Keratinocyte (primary cell): ENCODE results near the gene COL6A5.
"Not testable (repeated sequence)": the region's sequence is repeated elsewhere in the genome, so short reads cannot be mapped to it uniquely, and the experiment has no call there.

Experiments
- CTCF ChIP-seq, 3 experiments: IDR thresholded peaks in 1 of 3; conservative IDR thresholded peaks in 1 of 3; optimal IDR thresholded peaks in 1 of 3; 2 replicates in 2 of 3; 3 replicates in 1 of 3; pipeline versions ENCODE3 to v1.5.1; 2011; ENCODE audit warnings: low read length in 3 of 3, mild to moderate bottlenecking in 3 of 3, moderate library complexity in 2 of 3, control low read depth in 1 of 3, inconsistent platforms in 1 of 3; ENCODE audit not compliant: insufficient read depth in 2 of 3; ENCODE audit errors: extremely low read depth in 1 of 3
- EZH2 ChIP-seq: IDR thresholded peaks from one replicate; pipeline ENCODE4 v1.6.1; 2012; ENCODE audit warnings: inconsistent platforms, mild to moderate bottlenecking, low read length, moderate library complexity

GRCh38 chr3:130446840-130447239, 101.4 kb downstream of the COL6A5 start:
- TF ChIP-seq CTCF (optimal IDR thresholded peaks at IDR 0.05 in 1 of 3, IDR thresholded peaks at IDR 0.05 in 1 of 3, conservative IDR thresholded peaks at IDR 0.05 in 1 of 3; ENCODE audit: extremely low read depth in 1 of 3, insufficient read depth in 2 of 3, low read length in 3 of 3); EZH2: not testable (repeated sequence)
